H9 (cell line): Measurements from ENCODE around the gene RLN3. TPM values are rescaled to one million over a fixed set of nuclear protein-coding genes. Genes with fewer than 3 reads are reported as not detected.

Source experiments
- DNase-seq: peaks from one replicate; pipeline ENCODE4 v3.0.0-alpha.2; 2017
- H2AFZ ChIP-seq: one replicate; pipeline ENCODE4 v1.6.1; 2013; ENCODE audit warnings: mild to moderate bottlenecking, low read length, control low read depth, moderate library complexity
- H2AK5ac ChIP-seq: 2 replicates; pipeline ENCODE4 v1.6.1; 2013; ENCODE audit warnings: low read length, control low read depth, mixed read lengths; ENCODE audit not compliant: insufficient read length
- H2BK120ac ChIP-seq: one replicate; pipeline ENCODE4 v1.6.1; 2013; ENCODE audit warnings: low read depth, mild to moderate bottlenecking, low read length, control low read depth, inconsistent platforms; ENCODE audit not compliant: poor library complexity, severe bottlenecking
- H2BK12ac ChIP-seq: 2 replicates; pipeline ENCODE4 v1.6.1; 2013; ENCODE audit warnings: low read length, control low read depth, mixed read lengths, low read depth; ENCODE audit not compliant: insufficient read length
- H2BK15ac ChIP-seq: 2 replicates; pipeline ENCODE4 v1.6.1; 2013; ENCODE audit warnings: low read depth, low read length, control low read depth
- H2BK20ac ChIP-seq: one replicate; pipeline ENCODE4 v1.6.1; 2013; ENCODE audit warnings: low read depth, mild to moderate bottlenecking, low read length, control low read depth, inconsistent platforms; ENCODE audit not compliant: poor library complexity, severe bottlenecking
- H2BK5ac ChIP-seq: 2 replicates; pipeline ENCODE4 v1.6.1; 2013; ENCODE audit warnings: low read length, control low read depth, mixed read lengths; ENCODE audit not compliant: insufficient read length
- H3K14ac ChIP-seq: 2 replicates; pipeline ENCODE4 v1.6.1; 2013; ENCODE audit warnings: low read length, control low read depth; ENCODE audit not compliant: insufficient read depth
- H3K18ac ChIP-seq: 2 replicates; pipeline ENCODE4 v1.6.1; 2013; ENCODE audit warnings: low read depth, mild to moderate bottlenecking, mixed read lengths, low read length, control low read depth; ENCODE audit not compliant: insufficient read length
- H3K23ac ChIP-seq: 2 replicates; pipeline ENCODE4 v1.6.1; 2013; ENCODE audit warnings: low read length, control low read depth, mixed read lengths, low read depth; ENCODE audit not compliant: insufficient read length
- H3K23me2 ChIP-seq: 2 replicates; pipeline ENCODE4 v1.6.1; 2013; ENCODE audit warnings: low read depth, mild to moderate bottlenecking, mixed read lengths, low read length, control low read depth; ENCODE audit not compliant: insufficient read length, poor library complexity, severe bottlenecking
- H3K27ac ChIP-seq: 2 replicates; pipeline ENCODE4 v1.5.1; 2013; ENCODE audit warnings: low read length, control low read depth, mixed read lengths, low read depth; ENCODE audit not compliant: insufficient read length
- H3K27me3 ChIP-seq: 2 replicates; pipeline ENCODE4 v1.6.1; 2013; ENCODE audit warnings: low read length, control low read depth, inconsistent platforms; ENCODE audit not compliant: insufficient read depth
- H3K4ac ChIP-seq: 2 replicates; pipeline ENCODE4 v1.6.1; 2013; ENCODE audit warnings: low read depth, mild to moderate bottlenecking, control low read depth, inconsistent platforms, low read length, moderate library complexity
- H3K4me1 ChIP-seq: 2 replicates; pipeline ENCODE4 v1.6.1; 2013; ENCODE audit warnings: low read length, control low read depth, inconsistent platforms; ENCODE audit not compliant: insufficient read depth
- H3K4me2 ChIP-seq: 2 replicates; pipeline ENCODE4 v1.6.1; 2013; ENCODE audit warnings: low read length, control low read depth, mixed read lengths; ENCODE audit not compliant: insufficient read length, insufficient read depth
- H3K56ac ChIP-seq: 2 replicates; pipeline ENCODE4 v1.6.1; 2013; ENCODE audit warnings: low read depth, mild to moderate bottlenecking, mixed read lengths, low read length, control low read depth; ENCODE audit not compliant: insufficient read length
- H3K79me1 ChIP-seq: 2 replicates; pipeline ENCODE4 v1.6.1; 2013; ENCODE audit warnings: low read depth, mild to moderate bottlenecking, moderate library complexity, low read length, control low read depth, inconsistent platforms; ENCODE audit not compliant: insufficient read depth, poor library complexity, severe bottlenecking
- H3K79me2 ChIP-seq: 2 replicates; pipeline ENCODE4 v1.6.1; 2013; ENCODE audit warnings: low read length, control low read depth, inconsistent platforms; ENCODE audit not compliant: insufficient read depth
- H3K9ac ChIP-seq: 2 replicates; pipeline ENCODE4 v1.6.1; 2013; ENCODE audit warnings: low read length, control low read depth, mixed read lengths; ENCODE audit not compliant: insufficient read length; ENCODE audit errors: extremely low read depth
- H3K9me3 ChIP-seq: one replicate; pipeline ENCODE4 v1.6.1; 2013; ENCODE audit warnings: low read depth, low read length, inconsistent platforms; ENCODE audit not compliant: control insufficient read depth
- H3T11ph ChIP-seq: one replicate; pipeline ENCODE4 v1.6.1; 2013; ENCODE audit warnings: mild to moderate bottlenecking, low read length, control low read depth, inconsistent platforms
- H4K20me1 ChIP-seq: one replicate; pipeline ENCODE4 v1.6.1; 2013; ENCODE audit not compliant: control insufficient read depth, insufficient read length, insufficient read depth
- H4K5ac ChIP-seq: 2 replicates; pipeline ENCODE4 v1.6.1; 2013; ENCODE audit warnings: low read depth, mild to moderate bottlenecking, mixed read lengths, low read length, control low read depth; ENCODE audit not compliant: insufficient read length
- H4K8ac ChIP-seq: replicated peaks from 2 replicates; pipeline ENCODE4 v1.6.1; 2013; ENCODE audit warnings: low read length, control low read depth, mixed read lengths, low read depth; ENCODE audit not compliant: insufficient read length
- H4K91ac ChIP-seq: 2 replicates; pipeline ENCODE4 v1.6.1; 2013; ENCODE audit warnings: low read depth, mild to moderate bottlenecking, moderate library complexity, mixed read lengths, low read length, control low read depth; ENCODE audit not compliant: insufficient read length
- H3K27ac Mint-ChIP-seq, 3 experiments: 2 replicates in 2 of 3; 3 replicates in 1 of 3; pipeline ENCODE4 v1.8.0; 2020 to 2021; ENCODE audit warnings: mixed read lengths in 3 of 3, mild to moderate bottlenecking in 1 of 3, moderate library complexity in 1 of 3
- H3K27me3 Mint-ChIP-seq: 2 replicates; pipeline ENCODE4 v1.8.0; 2021; ENCODE audit warnings: low read depth, mild to moderate bottlenecking, moderate library complexity, mixed read lengths
- H3K36me3 Mint-ChIP-seq, 3 experiments: 2 replicates in 2 of 3; 3 replicates in 1 of 3; pipeline ENCODE4 v1.8.0; 2020 to 2021; ENCODE audit warnings: low read depth in 3 of 3, mixed read lengths in 3 of 3; ENCODE audit not compliant: insufficient read depth in 1 of 3
- H3K4me1 Mint-ChIP-seq, 2 experiments: 2 replicates each; pipeline ENCODE4 v1.8.0; 2020; ENCODE audit warnings: mixed read lengths in 2 of 2
- H3K4me3 Mint-ChIP-seq, 2 experiments: 2 replicates in 1 of 2; 3 replicates in 1 of 2; pipeline ENCODE4 v1.8.0; 2020 to 2021; ENCODE audit warnings: mild to moderate bottlenecking in 2 of 2, mixed read lengths in 2 of 2, moderate library complexity in 1 of 2
- H3K9me3 Mint-ChIP-seq, 2 experiments: 2 replicates in 1 of 2; 3 replicates in 1 of 2; pipeline ENCODE4 v1.8.0; 2020; ENCODE audit warnings: mild to moderate bottlenecking in 2 of 2, mixed read lengths in 2 of 2, moderate library complexity in 1 of 2
- CTCF ChIP-seq: fragments of 200-600 bp; sonication (generic); conservative IDR thresholded peaks from 3 replicates; pipeline ENCODE4 v1.8.0; 2021; ENCODE audit warnings: antibody characterized with exemption, mild to moderate bottlenecking
- WGBS: extraction: QIAGEN DNeasy Blood & Tissue Kit; methylation state at CpG from one replicate; pipeline ENCODE4 v1.1.7; 2013; ENCODE audit warnings: missing lambda C conversion rate, low lambda C conversion rate, mixed read lengths; ENCODE audit not compliant: insufficient read length; ENCODE audit errors: extremely low coverage; 5-methylcytosine and 5-hydroxymethylcytosine counted together
- total RNA-seq: library from RNA; stranded (reverse); gene quantifications from 2 replicates; pipeline ENCODE4 v1.2.1, GENCODE V29; 2021

The RLN3 gene
- total RNA-seq, 1 experiment from 2014 or later: not detected

DNA sequence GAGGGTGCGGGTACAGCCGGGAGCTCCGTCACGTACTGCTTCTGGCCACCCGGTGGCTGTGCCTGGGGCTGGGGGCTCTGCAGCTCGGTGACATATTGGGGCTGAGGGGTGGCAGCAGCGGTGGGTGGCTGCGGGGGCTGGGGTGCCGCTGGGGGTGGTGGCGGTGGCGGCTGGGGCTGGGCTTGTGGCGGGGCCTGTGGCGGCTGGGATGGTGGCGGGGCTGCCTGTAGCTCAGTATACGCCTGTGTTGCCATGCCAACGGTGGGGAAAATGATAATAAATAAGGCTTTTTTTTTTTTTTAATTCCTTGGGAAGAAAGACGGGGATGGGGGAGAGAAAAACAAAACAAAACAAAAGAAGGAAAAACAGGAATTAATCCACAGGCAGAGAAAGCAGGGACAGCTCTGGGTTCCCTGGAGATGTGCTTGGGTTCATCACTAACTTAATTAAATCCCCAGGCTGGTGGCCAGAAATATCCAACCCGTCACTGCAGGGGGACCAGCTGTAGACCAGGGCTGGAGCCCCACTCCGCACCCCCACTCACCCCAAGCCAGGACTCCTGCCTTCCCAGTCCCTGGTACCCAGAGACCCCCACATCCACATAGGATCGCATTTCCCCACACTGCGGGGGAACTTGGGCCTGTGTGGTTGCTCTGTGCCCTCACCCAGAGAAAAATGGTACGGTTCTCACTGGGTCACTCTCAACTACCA is 34.2 kb upstream of the RLN3 start:
- Histone ChIP-seq H3K79me2 (no peaks in the 10 kb centered on the region), H3K56ac (no peak overlapping the region), H4K91ac (no peak overlapping the region), H4K5ac (no peak overlapping the region), H3K23ac (no peak overlapping the region), H4K8ac (no peak overlapping the region), H2AFZ (no peak overlapping the region), H2BK120ac (no peak overlapping the region), H2AK5ac (no peak overlapping the region), H3K79me1 (no peaks in the 10 kb centered on the region), H2BK12ac (no peak overlapping the region), H3K14ac (peak overlapping the region; percentile 12; the same call in 1 of the 2 replicates), H3K9ac (no peak overlapping the region), H2BK20ac (no peak overlapping the region), H3K27me3 (no peaks in the 10 kb centered on the region), H2BK15ac (no peak overlapping the region), H3K23me2 (no peaks in the 10 kb centered on the region), H3K4ac (no peak overlapping the region), H4K20me1 (no peaks in the 10 kb centered on the region), H3K4me2 (no peak overlapping the region), H3K27ac (no peak overlapping the region), H2BK5ac (no peak overlapping the region), H3T11ph (no peak overlapping the region), H3K18ac (no peak overlapping the region), H3K9me3 (no peaks in the 10 kb centered on the region), H3K4me1 (no peaks in the 10 kb centered on the region; the same call in 1 of the 2 replicates)
- peaks cover 13 to 16% of the 10 kb centered on the region in 2 experiments for H3K4me1 Mint-ChIP-seq
- no peak for TF ChIP-seq CTCF
- peaks cover 1% of the 10 kb centered on the region in 2 experiments; a peak in 2 of 5 replicates for H3K9me3 Mint-ChIP-seq
- H3K36me3 Mint-ChIP-seq: peaks cover 2 to 39% (median 17%) of the 10 kb centered on the region in 3 experiments; a peak in 6 of 7 replicates
- DNase-seq: no peak
- no peak overlapping the region; a peak in 1 of 5 replicates for H3K4me3 Mint-ChIP-seq
- no peaks in the 10 kb centered on the region for H3K27me3 Mint-ChIP-seq
- WGBS: no CpG with 5 or more reads among the region's 22 CpGs
- peak overlapping the region in 1 of 3 experiments; percentile 67; a peak in 1 of 7 replicates for H3K27ac Mint-ChIP-seq
